ENCODE data around the gene DDX25.

The DDX25 gene

DNA sequence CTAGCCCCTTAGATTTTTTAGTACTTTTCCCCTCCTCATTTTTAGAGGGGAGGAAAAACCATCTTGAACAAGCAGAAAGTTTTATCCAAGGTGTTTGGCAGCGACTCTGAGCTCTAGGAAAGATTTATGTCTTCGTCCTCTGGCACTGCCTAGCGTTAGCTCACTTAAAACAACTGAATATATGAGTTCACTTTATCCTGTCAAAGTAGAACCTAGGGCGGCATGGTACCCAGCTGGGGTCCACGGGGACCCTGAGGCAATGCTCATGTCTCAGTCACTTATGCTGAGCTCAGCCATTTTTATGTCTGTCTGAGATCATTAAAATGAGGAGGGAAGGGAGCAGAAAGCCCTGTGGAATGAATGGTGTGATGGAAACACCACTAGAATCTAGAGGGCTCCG, 27.4 kb downstream of the DDX25 start:
- no peak for TF ChIP-seq ZFX (IDR thresholded peaks at IDR 0.05)
- TF ChIP-seq, protein P1, sequence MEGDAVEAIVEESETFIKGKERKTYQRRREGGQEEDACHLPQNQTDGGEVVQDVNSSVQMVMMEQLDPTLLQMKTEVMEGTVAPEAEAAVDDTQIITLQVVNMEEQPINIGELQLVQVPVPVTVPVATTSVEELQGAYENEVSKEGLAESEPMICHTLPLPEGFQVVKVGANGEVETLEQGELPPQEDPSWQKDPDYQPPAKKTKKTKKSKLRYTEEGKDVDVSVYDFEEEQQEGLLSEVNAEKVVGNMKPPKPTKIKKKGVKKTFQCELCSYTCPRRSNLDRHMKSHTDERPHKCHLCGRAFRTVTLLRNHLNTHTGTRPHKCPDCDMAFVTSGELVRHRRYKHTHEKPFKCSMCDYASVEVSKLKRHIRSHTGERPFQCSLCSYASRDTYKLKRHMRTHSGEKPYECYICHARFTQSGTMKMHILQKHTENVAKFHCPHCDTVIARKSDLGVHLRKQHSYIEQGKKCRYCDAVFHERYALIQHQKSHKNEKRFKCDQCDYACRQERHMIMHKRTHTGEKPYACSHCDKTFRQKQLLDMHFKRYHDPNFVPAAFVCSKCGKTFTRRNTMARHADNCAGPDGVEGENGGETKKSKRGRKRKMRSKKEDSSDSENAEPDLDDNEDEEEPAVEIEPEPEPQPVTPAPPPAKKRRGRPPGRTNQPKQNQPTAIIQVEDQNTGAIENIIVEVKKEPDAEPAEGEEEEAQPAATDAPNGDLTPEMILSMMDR (conservative IDR thresholded peaks at IDR 0.05): no peak

DNA sequence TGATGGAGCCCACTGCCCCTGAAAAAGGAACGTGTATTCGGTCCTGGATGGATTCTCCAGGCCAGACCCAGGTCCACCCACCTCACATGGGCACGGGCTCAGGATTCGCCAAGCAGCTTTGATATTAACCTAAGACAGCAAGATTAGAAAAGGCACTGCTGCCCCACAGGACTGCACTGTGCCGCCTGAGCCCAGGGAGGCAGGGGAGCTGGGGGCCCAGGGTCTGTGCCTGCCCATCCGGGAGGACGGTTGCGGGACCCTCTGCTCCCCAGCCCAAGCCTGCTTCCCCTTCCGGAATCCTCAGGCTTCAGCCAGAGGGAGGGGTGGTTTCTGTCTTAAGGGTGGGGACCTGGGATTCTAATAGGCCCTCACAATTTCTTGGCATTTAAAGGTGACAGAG, 28.0 kb downstream of the DDX25 start:
- TF ChIP-seq, protein P1 (conservative IDR thresholded peaks at IDR 0.05): no peak
- TF ChIP-seq ZFX (IDR thresholded peaks at IDR 0.05): no peak
- H3K27ac ChIP-seq: no peak overlapping the region

More for the DNA sequence above, 27.4 kb downstream of the DDX25 start:
- H3K27ac ChIP-seq: no peak overlapping the region

- TF ChIP-seq, protein P1 (conservative IDR thresholded peaks at IDR 0.05): no peak
- no peak for TF ChIP-seq ZFX (IDR thresholded peaks at IDR 0.05)
- H3K27ac ChIP-seq: no peak overlapping the region
Measured at GRCh38 chr11:125933030-125933813, 28.9 kb downstream of the DDX25 start.

DNA sequence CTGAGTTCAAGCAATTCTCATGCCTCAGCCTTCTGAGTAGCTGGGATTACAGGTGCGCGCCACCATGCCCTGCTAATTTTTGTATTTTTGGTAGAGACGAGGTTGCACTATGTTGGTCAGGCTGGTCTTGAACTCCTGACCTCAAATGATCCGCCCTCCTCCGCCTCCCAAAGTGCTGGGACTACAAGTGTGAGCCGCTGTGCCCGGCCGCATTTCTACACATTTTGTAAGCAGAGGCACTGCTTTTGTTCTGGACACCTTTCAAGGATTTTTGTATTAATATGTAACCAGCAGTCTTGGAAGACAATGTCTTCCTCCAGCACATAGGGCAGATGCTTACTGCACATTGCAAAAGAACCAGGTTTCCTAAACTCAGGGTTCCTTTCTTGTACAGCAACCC, 30.2 kb downstream of the DDX25 start:
- TF ChIP-seq, protein P1 (conservative IDR thresholded peaks at IDR 0.05): no peak
- no peak for TF ChIP-seq ZFX (IDR thresholded peaks at IDR 0.05)
- no peak overlapping the region for H3K27ac ChIP-seq

GRCh38 chr11:125935056-125935455, 30.7 kb downstream of the DDX25 start:
- no peak for TF ChIP-seq ZFX (IDR thresholded peaks at IDR 0.05)
- TF ChIP-seq, protein P1 (conservative IDR thresholded peaks at IDR 0.05): 0 out of 2 replicates have a peak, but pooled peaks have one; percentile 10
- no peak overlapping the region for H3K27ac ChIP-seq

DNA sequence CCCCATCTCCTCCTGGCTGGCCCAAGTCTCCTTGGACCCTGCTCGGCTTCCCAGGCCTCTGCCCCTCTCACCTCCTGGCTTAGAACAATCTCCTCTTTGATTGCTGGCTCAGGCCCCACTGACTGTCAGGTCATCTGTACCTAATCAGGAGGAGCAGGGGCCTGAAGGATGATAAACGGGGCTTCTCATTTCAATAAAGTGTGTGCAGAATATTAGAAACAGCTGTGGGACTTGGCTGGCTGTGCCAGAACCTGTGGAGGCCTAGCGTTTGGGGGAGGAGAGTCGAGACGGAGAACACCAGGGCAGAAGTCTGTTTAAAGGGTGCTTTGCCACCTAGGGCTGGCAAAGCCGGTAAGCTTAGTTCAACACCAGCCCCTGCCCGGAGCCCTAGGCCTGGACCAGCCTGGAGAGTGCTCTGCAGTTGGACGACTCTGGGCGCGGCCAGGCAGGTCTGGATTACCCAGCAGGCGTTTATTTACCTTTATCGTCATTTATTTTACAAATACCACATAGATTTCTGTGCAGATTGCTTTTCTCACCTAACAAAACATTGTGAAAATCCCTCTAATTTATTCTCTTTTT, 31.4 kb downstream of the DDX25 start:
- TF ChIP-seq ZFX (IDR thresholded peaks at IDR 0.05): no peak
- TF ChIP-seq, protein P1 (conservative IDR thresholded peaks at IDR 0.05): no peak
- H3K27ac ChIP-seq: no peak overlapping the region

- TF ChIP-seq ZFX (IDR thresholded peaks at IDR 0.05): no peak
- TF ChIP-seq, protein P1 (conservative IDR thresholded peaks at IDR 0.05): no peak
Measured at GRCh38 chr11:125938418-125938817, 34.1 kb downstream of the DDX25 start.

More at GRCh38 chr11:125938418-125938817, 34.1 kb downstream of the DDX25 start:
- no peak overlapping the region for H3K27ac ChIP-seq
